GM23248 (cell line): ENCODE results near the gene THAP7. TPM values are rescaled to one million over a fixed set of nuclear protein-coding genes. Genes with fewer than 3 reads are reported as not detected.
"Not testable (repeated sequence)": the region's sequence is repeated elsewhere in the genome, so short reads cannot be mapped to it uniquely, and the experiment has no call there.

Experiments used
- DNase-seq: peaks from one replicate; pipeline ENCODE4 v3.0.0-alpha.2; 2015
- H2AFZ ChIP-seq: fragments of 200-600 bp; sonication (generic); 2 replicates; pipeline ENCODE4 v1.6.1; 2016; ENCODE audit warnings: antibody characterized with exemption
- H3F3A ChIP-seq: fragments of 200-600 bp; sonication (generic); 2 replicates; pipeline ENCODE4 v1.6.1; 2016; ENCODE audit warnings: mild to moderate bottlenecking, antibody characterized with exemption, mixed run types; ENCODE audit not compliant: insufficient read depth
- H3K27ac ChIP-seq: fragments of 200-600 bp; sonication (generic); 2 replicates; pipeline ENCODE4 v1.5.1; 2016; ENCODE audit warnings: mild to moderate bottlenecking
- H3K27me3 ChIP-seq: fragments of 200-600 bp; sonication (generic); replicated peaks from 2 replicates; pipeline ENCODE4 v1.6.1; 2016; ENCODE audit warnings: mild to moderate bottlenecking; ENCODE audit not compliant: insufficient read depth
- H3K36me3 ChIP-seq: fragments of 200-600 bp; sonication (generic); 2 replicates; pipeline ENCODE4 v1.6.1; 2016; ENCODE audit warnings: low read depth, mild to moderate bottlenecking
- H3K4me1 ChIP-seq: fragments of 200-600 bp; sonication (generic); 2 replicates; pipeline ENCODE4 v1.6.1; 2016; ENCODE audit warnings: mild to moderate bottlenecking; ENCODE audit not compliant: insufficient read depth
- H3K4me2 ChIP-seq: fragments of 200-600 bp; sonication (generic); one replicate; pipeline ENCODE4 v1.6.1; 2016; ENCODE audit warnings: mild to moderate bottlenecking; ENCODE audit not compliant: unreplicated experiment
- H3K4me3 ChIP-seq: fragments of 200-600 bp; sonication (generic); 2 replicates; pipeline ENCODE4 v1.5.1; 2016; ENCODE audit warnings: mild to moderate bottlenecking
- H3K79me2 ChIP-seq: fragments of 200-600 bp; sonication (generic); 2 replicates; pipeline ENCODE4 v1.6.1; 2016; ENCODE audit warnings: mild to moderate bottlenecking; ENCODE audit not compliant: insufficient read depth
- H3K9ac ChIP-seq: fragments of 200-600 bp; sonication (generic); 2 replicates; pipeline ENCODE4 v1.6.1; 2016; ENCODE audit warnings: mild to moderate bottlenecking
- H3K9me2 ChIP-seq: fragments of 200-600 bp; sonication (generic); 2 replicates; pipeline ENCODE4 v1.6.1; 2016; ENCODE audit warnings: mixed run types, mild to moderate bottlenecking, moderate library complexity; ENCODE audit not compliant: insufficient read depth
- H3K9me3 ChIP-seq: fragments of 200-600 bp; sonication (generic); one replicate; pipeline ENCODE4 v1.6.1; 2017; ENCODE audit warnings: low read depth
- H4K20me1 ChIP-seq: fragments of 200-600 bp; sonication (generic); 2 replicates; pipeline ENCODE4 v1.6.0; 2016; ENCODE audit not compliant: insufficient read depth
- EZH2 ChIP-seq: fragments of 200-600 bp; sonication (generic); IDR thresholded peaks from 2 replicates; pipeline ENCODE4 v1.6.1; 2018; ENCODE audit warnings: antibody characterized with exemption, mild to moderate bottlenecking; ENCODE audit not compliant: insufficient read depth, poor library complexity, severe bottlenecking
- EZH2phosphoT487 ChIP-seq: fragments of 200-600 bp; sonication (generic); IDR thresholded peaks from 2 replicates; pipeline ENCODE4 v1.6.1; 2018; ENCODE audit warnings: antibody characterized with exemption, moderate library complexity, mild to moderate bottlenecking, low read depth; ENCODE audit not compliant: insufficient read depth
- WGBS, 2 experiments: methylation state at CpG; one replicate each; pipeline ENCODE4 v1.1.6; 2015 to 2017; ENCODE audit warnings: low lambda C conversion rate in 2 of 2, low coverage in 1 of 2; ENCODE audit errors: missing lambda C conversion rate in 2 of 2; 5-methylcytosine and 5-hydroxymethylcytosine counted together
- in situ Hi-C: fragments of 300-500 bp; cut with MboI; formaldehyde crosslinking; loops from 2 replicates; pipeline ENCODE4 v1.15.0; 2020
- polyA plus RNA-seq: library from polyadenylated mRNA; unstranded; fragments of >200 nt; fragmentation: Nextera tagmentation; extraction: Ambion mirVana; gene quantifications from 2 replicates; pipeline ENCODE4 v1.2.1, GENCODE V29; 2016
- total RNA-seq: library from RNA; depleted of rRNA; stranded (reverse); fragments of >200 nt; shearing (Covaris generic); gene quantifications from 2 replicates; pipeline ENCODE4 v1.2.3, GENCODE V29; 2014

The THAP7 gene
- total and polyA plus RNA-seq, 2 experiments from 2014 or later, result 27.5 to 32.5 TPM

GRCh38 chr22:21010426-21011113, 8.7 kb upstream of the THAP7 start:
- 82 to 87% methylated on average over 3 of the region's 3 CpGs for WGBS, 2 experiments
- no peaks in the 10 kb centered on the region for H3K9me3 ChIP-seq
- no peak overlapping the region for H2AFZ ChIP-seq
- H3K36me3 ChIP-seq, result no peaks in the 10 kb centered on the region
- TF ChIP-seq EZH2phosphoT487, result no peak
- no peak for TF ChIP-seq EZH2
- in situ Hi-C loops, result no loop called here
- no peak overlapping the region for H3K4me2 ChIP-seq
- peaks cover 17% of the 10 kb centered on the region for H3K4me1 ChIP-seq
- H4K20me1 ChIP-seq, result no peaks in the 10 kb centered on the region
- no peaks in the 10 kb centered on the region for H3K79me2 ChIP-seq
- H3K27me3 ChIP-seq, result no peaks in the 10 kb centered on the region
- H3K9me2 ChIP-seq, result no peaks in the 10 kb centered on the region
- 0 out of 2 replicates have a peak, but pooled peaks cover 8% of the 10 kb centered on the region for H3F3A ChIP-seq
- DNase-seq, result no peak
- H3K9ac ChIP-seq, result no peak overlapping the region
- H3K27ac ChIP-seq, result no peak overlapping the region
- no peak overlapping the region for H3K4me3 ChIP-seq

- Histone ChIP-seq H3K9me2 (no peaks in the 10 kb centered on the region), H3K27ac (no peak overlapping the region), H3K9ac (no peak overlapping the region), H3K36me3 (no peaks in the 10 kb centered on the region), H3F3A (0 out of 2 replicates have a peak, but pooled peaks cover 8% of the 10 kb centered on the region), H3K4me1 (peaks cover 10% of the 10 kb centered on the region), H3K27me3 (no peaks in the 10 kb centered on the region), H2AFZ (no peak overlapping the region), H3K9me3 (no peaks in the 10 kb centered on the region), H4K20me1 (no peaks in the 10 kb centered on the region), H3K79me2 (no peaks in the 10 kb centered on the region), H3K4me3 (no peak overlapping the region), H3K4me2 (no peak overlapping the region)
- in situ Hi-C loops, result no loop called here
- WGBS, 2 experiments, result 53 to 55% methylated on average over 10 of the region's 10 CpGs
- TF ChIP-seq EZH2 (no peak), EZH2phosphoT487 (no peak)
- DNase-seq, result peak; percentile 70
Measured at GRCh38 chr22:21009638-21010425, 7.9 kb upstream of the THAP7 start.

GRCh38 chr22:21009208-21009607, 7.3 kb upstream of the THAP7 start:
- H3K9me3 ChIP-seq, H3K9me2 ChIP-seq, DNase-seq, H2AFZ ChIP-seq, H3F3A ChIP-seq, H3K36me3 ChIP-seq, H3K27ac ChIP-seq, H3K79me2 ChIP-seq, in situ Hi-C loops, H3K27me3 ChIP-seq, H3K4me1 ChIP-seq, H4K20me1 ChIP-seq, H3K4me2 ChIP-seq, H3K9ac ChIP-seq, H3K4me3 ChIP-seq: not testable (repeated sequence)
- WGBS, 2 experiments, result 86 to 87% methylated on average over 13 of the region's 13 CpGs

GRCh38 chr22:21003782-21004181, 1.9 kb upstream of the THAP7 start:
- Histone ChIP-seq H3K4me3 (peak overlapping the region; percentile 84; the same call in 1 of the 2 replicates), H3K27ac (no peak overlapping the region), H3K4me1 (peaks cover 17% of the 10 kb centered on the region), H3K9ac (no peak overlapping the region), H3K36me3 (no peaks in the 10 kb centered on the region), H3K9me3 (no peaks in the 10 kb centered on the region), H3K79me2 (peaks cover 39% of the 10 kb centered on the region), H4K20me1 (no peaks in the 10 kb centered on the region), H3K4me2 (peak overlapping the region; percentile 93), H3K27me3 (no peaks in the 10 kb centered on the region), H3K9me2 (no peaks in the 10 kb centered on the region), H2AFZ (no peak overlapping the region), H3F3A (peaks cover 18% of the 10 kb centered on the region)
- TF ChIP-seq EZH2phosphoT487 (no peak), EZH2 (no peak)
- in situ Hi-C loops, result no loop called here
- 73 to 76% methylated on average over 4 of the region's 4 CpGs for WGBS, 2 experiments
- no peak for DNase-seq
